Stimulated activated CD4-positive, alpha-beta T cell treated with anti-CD3 and anti-CD28 coated beads, Interleukin-1b, Interleukin-23, amount 100 ng/mL, for 24 hours (primary cell): Measurements from ENCODE around the gene ZNF41.
"Not testable (repeated sequence)": the region's sequence is repeated elsewhere in the genome, so short reads cannot be mapped to it uniquely, and the experiment has no call there.

Experiments
- DNase-seq, 4 experiments: peaks; one replicate each; pipeline ENCODE4 v3.0.0-alpha.2; 2020; ENCODE audit warnings: low read depth in 4 of 4, low spot score in 1 of 4

Gene ZNF41

GRCh38 chrX:47482512-47483305 lies at the start of gene ZNF41:
TSS of gene ZNF41 (minus strand) at chrX:47483222. CDS start at chrX:47467481, 15,741 bp downstream.
- DNase-seq = peak; percentile 35 to 66 (median 56)

DNA sequence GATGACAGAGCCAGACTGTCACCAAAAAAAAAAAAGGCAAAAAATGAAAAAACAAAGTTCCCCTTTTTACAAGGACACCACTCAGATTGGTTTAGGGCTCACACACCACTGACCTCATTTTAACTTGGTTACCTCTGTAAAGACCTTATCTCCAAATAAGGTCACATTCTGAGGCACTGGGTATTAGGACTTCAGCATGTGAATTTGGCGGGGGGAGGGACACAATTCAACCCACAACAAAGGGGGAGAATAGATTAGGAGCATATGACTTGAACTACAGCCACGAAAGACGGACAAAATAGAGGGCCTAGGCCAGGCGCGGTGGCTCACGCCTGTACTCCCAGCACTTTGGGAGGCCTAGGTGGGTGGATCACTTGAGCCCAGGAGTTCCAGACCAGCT lies 47.0 kb upstream of the ZNF41 start:
- DNase-seq = no peak

- no peak for DNase-seq
Measured at GRCh38 chrX:47529548-47529947, 46.5 kb upstream of the ZNF41 start.

GRCh38 chrX:47523713-47524166 lies 40.7 kb upstream of the ZNF41 start:
- no peak for DNase-seq

DNA sequence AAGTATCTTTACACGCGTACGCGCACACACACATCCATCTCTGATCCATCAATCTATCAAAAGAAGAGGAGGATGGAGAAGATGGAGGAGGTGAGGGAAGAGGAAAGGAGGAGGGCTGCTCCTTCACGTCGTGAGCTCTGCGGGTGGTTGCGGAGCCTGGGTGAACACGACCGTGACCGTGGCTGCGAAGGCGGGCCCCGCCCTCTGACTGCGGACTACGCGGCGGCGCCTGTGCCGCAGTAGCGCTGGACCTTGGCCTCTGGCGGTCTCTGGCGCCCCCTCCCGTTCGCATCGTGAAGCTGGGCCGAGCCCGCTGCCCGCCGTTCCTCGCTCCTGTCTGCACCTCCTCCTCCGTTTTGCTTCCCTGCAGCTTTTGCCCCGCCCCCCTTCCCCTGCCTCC lies 40.3 kb upstream of the ZNF41 start:
- DNase-seq = peak; percentile 56 to 72 (median 65)

DNA sequence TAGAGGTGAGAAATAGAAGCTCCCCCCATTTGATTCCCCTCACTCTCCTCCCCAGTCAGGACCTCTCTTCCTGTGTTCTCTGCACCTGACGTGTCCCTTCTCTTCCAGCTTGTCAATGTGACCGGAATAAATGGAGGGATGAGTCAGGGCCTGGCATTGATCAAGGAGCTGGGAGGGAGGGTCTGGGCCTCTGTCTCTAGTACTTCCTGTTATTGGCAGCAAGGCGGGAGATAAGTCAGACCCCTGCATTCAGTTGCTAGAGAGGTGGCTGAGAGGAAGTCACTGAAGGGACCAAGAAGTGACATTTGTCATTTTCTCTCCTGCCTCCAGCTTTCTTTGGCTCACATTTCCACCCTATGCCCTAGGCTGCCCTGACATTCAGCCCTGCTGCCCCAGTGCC lies 35.1 kb upstream of the ZNF41 start:
- no peak for DNase-seq

GRCh38 chrX:47515941-47516665 lies 33.1 kb upstream of the ZNF41 start:
- DNase-seq = no peak

DNA sequence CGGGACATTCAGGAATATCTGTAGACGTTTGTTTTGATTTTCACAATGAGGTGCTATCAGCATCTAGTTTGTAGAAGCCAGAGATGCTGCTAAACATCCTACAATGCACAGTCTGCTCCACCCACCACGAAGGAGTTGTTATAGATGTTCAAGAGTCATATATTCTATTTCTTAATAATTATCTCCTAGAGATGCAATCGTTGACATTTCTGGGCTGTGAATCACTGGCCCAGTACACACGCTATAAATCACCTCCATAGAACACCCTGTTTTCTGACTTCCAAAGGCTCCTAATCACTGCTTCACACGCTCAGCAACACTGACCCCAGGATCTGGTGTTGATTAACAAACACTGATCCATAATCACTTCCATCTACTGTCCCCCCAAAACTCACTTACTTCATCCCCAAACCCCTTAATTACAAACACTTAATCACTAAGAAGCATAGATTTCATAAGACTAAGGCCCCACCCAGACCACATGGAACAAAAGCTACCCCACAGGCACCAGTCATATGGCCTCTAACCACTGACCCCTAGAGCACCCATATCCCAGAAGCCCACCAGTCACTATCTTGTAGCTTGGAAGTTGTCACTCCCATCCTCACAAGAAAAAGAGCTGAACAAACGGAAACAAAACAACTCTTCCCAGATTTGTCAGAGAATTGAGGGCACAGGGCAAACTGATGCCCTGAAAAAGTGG lies 31.7 kb upstream of the ZNF41 start:
- DNase-seq = no peak

DNA sequence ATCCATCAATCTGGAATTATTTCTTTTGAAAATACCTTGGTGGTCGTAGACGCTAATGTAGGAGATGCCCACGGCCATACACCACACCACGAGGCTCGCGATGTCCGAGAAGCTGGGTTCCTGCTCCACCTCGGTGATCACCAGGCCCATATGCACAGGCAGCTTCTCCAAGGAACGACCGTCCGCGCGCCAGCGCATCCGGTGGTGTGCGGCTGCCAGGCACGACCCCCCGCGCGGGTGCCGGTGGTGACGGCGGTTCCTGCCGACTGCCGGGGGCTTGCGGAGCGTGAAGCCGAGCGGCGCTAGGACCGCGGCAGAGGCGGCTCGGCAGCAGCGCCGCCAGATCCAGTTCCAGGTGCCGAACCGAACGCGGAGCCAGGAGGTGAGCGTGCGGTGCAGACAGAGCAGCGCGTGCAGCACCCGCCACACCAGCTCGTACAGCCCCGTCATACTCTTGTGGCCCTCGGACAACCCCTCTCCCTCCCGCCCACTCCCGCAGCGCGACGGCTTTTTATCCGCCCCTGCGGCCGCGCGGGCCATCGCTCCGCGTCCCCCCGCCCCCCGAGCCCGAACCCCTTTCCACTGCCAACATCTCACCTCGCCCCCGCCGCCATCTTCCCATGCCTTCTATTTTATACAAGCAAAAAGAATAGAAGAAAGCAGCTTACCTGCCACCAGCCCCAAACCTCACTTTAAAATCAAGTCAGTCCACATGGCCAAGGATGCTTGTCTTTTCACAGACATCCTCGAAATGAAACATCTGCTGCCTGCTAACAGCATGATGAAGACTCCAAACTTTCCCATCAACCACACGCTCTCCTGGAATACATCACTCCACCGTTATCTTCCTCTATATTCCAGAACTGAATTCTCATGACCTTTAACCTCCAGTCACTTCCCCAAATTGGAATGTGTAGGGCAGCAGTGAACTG lies 30.3 kb upstream of the ZNF41 start:
- not testable (repeated sequence) for DNase-seq

DNA sequence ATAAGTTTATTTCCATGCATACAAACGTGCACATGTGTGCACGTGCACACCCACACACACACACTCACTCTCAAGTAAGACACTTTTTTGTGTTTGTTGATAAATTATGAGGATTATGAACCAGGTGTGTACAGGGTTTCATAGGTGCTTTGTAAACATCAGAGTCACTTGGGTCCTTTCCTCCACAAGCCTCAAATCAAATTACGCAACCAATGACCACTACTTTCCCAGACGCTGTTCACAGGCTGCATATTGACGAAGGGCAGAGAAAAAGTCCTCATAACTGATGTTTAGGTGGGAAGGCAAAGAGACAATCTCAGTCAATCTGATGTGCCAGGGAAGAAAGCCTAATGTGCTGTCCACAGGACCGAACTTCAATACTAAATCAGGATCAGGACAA lies 29.4 kb upstream of the ZNF41 start:
- DNase-seq = not testable (repeated sequence)

- no peak for DNase-seq
Measured at GRCh38 chrX:47507153-47507867, 24.3 kb upstream of the ZNF41 start.

- no peak for DNase-seq
Measured at GRCh38 chrX:47503151-47503550, 20.1 kb upstream of the ZNF41 start.

GRCh38 chrX:47502316-47503125 lies 19.5 kb upstream of the ZNF41 start:
- DNase-seq = no peak

GRCh38 chrX:47501226-47502074 lies 18.4 kb upstream of the ZNF41 start:
- DNase-seq = no peak

DNA sequence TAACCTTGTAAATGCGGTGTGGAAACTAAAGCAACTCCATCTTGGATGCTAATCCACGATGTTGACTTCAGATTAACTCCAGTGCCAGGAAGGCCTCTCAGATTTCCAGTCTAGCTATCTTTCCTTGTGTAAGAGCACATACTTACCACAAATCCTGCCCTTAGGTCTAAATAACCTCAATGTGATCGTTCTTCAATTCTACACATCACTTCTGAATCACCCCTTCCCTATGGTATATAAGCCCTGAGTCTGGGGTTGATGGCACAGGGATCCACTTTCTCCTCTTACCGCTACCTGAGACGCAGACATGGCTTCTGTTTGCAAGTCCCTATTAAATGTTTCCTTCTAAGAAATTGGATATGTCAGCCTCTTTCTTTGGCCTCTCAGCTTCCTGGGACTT lies 17.5 kb upstream of the ZNF41 start:
- no peak for DNase-seq

DNA sequence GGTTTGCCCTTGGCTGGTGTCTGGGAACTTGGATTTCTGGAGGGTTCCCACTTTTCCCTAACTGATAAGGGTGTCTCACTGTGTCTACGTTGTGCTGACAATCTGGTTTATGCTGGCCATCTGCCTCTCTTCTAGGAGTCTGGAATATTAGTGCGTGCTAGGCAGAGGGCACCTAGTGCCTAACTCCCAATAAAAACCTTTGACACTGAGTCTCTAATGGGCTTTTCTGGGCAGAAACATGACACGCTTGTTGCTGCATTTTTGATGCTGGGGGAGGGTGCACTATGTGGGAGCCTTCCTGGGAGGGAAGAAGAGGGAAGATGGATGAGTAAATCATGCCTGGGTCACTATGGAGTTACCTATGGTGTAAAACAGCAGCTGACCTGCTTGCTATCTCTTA lies 16.3 kb upstream of the ZNF41 start:
- no peak for DNase-seq

DNA sequence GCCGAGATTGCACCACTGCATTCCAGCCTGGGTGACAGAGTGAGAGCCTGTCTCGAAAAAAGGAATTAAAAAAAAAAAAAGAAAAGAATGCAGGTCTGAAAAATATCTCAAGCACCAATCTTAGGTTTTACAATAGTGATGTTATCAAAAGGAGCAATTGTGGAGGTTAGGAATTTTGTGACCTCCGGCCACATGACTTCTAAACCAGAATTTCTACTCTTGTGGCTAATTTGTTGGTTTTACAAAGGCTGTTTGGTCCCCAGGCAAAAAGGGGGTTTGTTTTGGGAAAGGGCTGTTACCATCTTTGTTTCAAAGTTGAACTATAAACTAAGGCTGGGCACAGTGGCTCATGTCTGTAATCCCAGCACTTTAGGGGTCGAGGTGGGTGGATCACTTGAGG lies 15.4 kb upstream of the ZNF41 start:
- DNase-seq = no peak

GRCh38 chrX:47497271-47497888 lies 14.4 kb upstream of the ZNF41 start:
- DNase-seq = no peak
